Activated gamma-delta T cell (primary cell): ENCODE results near the gene DDI1.

Experiments used
- DNase-seq: peaks from one replicate; lab custom pipeline; 2025; lab: John Stamatoyannopoulos, UW
- total RNA-seq, 2 donors: gene quantifications; one replicate each; lab custom pipeline; 2026; lab: John Stamatoyannopoulos, UW

The DDI1 gene
- total RNA-seq, result 0 reads per million in 2 donors

GRCh38 chr11:104036588-104036987 lies at the start of gene DDI1:
Gene DDI1 (plus strand): TSS chr11:104036640. CDS start chr11:104036823, 183 bp downstream.
- no peak for DNase-seq

- DNase-seq, result no peak
Measured at GRCh38 chr11:103987629-103988594, 48.5 kb upstream of the DDI1 start.

GRCh38 chr11:103988595-103988969 lies 47.9 kb upstream of the DDI1 start:
- DNase-seq, result no peak

GRCh38 chr11:103993507-103993906 lies 42.9 kb upstream of the DDI1 start:
- no peak for DNase-seq

- no peak for DNase-seq
Measured at GRCh38 chr11:103994094-103994493, 42.3 kb upstream of the DDI1 start.

- no peak for DNase-seq
Measured at GRCh38 chr11:103994518-103994917, 41.9 kb upstream of the DDI1 start.

- no peak for DNase-seq
Measured at GRCh38 chr11:103995896-103996295, 40.5 kb upstream of the DDI1 start.

GRCh38 chr11:103997082-103997481 lies 39.4 kb upstream of the DDI1 start:
- no peak for DNase-seq

GRCh38 chr11:103998826-103999508 lies 37.5 kb upstream of the DDI1 start:
- no peak for DNase-seq

GRCh38 chr11:104000798-104001197 lies 35.6 kb upstream of the DDI1 start:
- no peak for DNase-seq

- no peak for DNase-seq
Measured at GRCh38 chr11:104001561-104002056, 34.8 kb upstream of the DDI1 start.

GRCh38 chr11:104003491-104003890 lies 32.9 kb upstream of the DDI1 start:
- DNase-seq, result no peak

GRCh38 chr11:104005234-104005855 lies 31.1 kb upstream of the DDI1 start:
- no peak for DNase-seq

GRCh38 chr11:104009744-104010143 lies 26.7 kb upstream of the DDI1 start:
- DNase-seq, result no peak

GRCh38 chr11:104011044-104011443 lies 25.4 kb upstream of the DDI1 start:
- DNase-seq, result no peak

- DNase-seq, result no peak
Measured at GRCh38 chr11:104015649-104016415, 20.6 kb upstream of the DDI1 start.

- no peak for DNase-seq
Measured at GRCh38 chr11:104024572-104024971, 11.9 kb upstream of the DDI1 start.

GRCh38 chr11:104028476-104029263 lies 7.8 kb upstream of the DDI1 start:
- no peak for DNase-seq

- DNase-seq, result no peak
Measured at GRCh38 chr11:104033134-104033533, 3.3 kb upstream of the DDI1 start.

GRCh38 chr11:104033561-104033960 lies 2.9 kb upstream of the DDI1 start:
- no peak for DNase-seq

GRCh38 chr11:104036995-104037394 lies 555 bp downstream of the DDI1 start:
- DNase-seq, result no peak
